MM.1S (cell line): ENCODE measurements around the gene TNRC6C.

Experiments used
- DNase-seq: peaks from one replicate; pipeline ENCODE4 v3.0.0-alpha.2; 2015
- H2AFZ ChIP-seq: fragments of 300-600 bp; sonication (generic); 2 replicates; pipeline ENCODE4 v1.6.0; 2016; ENCODE audit warnings: antibody characterized with exemption, low read length
- H3F3A ChIP-seq: fragments of 300-600 bp; sonication (generic); 2 replicates; pipeline ENCODE4 v1.6.1; 2016; ENCODE audit warnings: mild to moderate bottlenecking, antibody characterized with exemption, low read length, moderate library complexity, mixed read lengths; ENCODE audit not compliant: insufficient read depth
- H3K27ac ChIP-seq: fragments of 300-600 bp; sonication (generic); 2 replicates; pipeline ENCODE4 v1.5.1; 2016; ENCODE audit warnings: mild to moderate bottlenecking, low read length
- H3K27me3 ChIP-seq: fragments of 300-600 bp; sonication (generic); replicated peaks from 2 replicates; pipeline ENCODE4 v1.6.0; 2016; ENCODE audit warnings: low read length; ENCODE audit not compliant: insufficient read depth
- H3K36me3 ChIP-seq: fragments of 300-600 bp; sonication (generic); replicated peaks from 2 replicates; pipeline ENCODE4 v1.6.1; 2016; ENCODE audit warnings: mild to moderate bottlenecking, low read length, mixed read lengths; ENCODE audit not compliant: insufficient read depth
- H3K4me1 ChIP-seq: fragments of 300-600 bp; sonication (generic); 2 replicates; pipeline ENCODE4 v1.6.1; 2016; ENCODE audit warnings: low read length, mixed read lengths
- H3K4me2 ChIP-seq: fragments of 300-600 bp; sonication (generic); 2 replicates; pipeline ENCODE4 v1.6.0; 2016; ENCODE audit warnings: low read depth, low read length
- H3K4me3 ChIP-seq: fragments of 300-600 bp; sonication (generic); 2 replicates; pipeline ENCODE4 v1.5.1; 2016; ENCODE audit warnings: low read length, mixed read lengths
- H3K79me2 ChIP-seq: fragments of 300-600 bp; sonication (generic); 2 replicates; pipeline ENCODE4 v1.6.1; 2016; ENCODE audit warnings: mixed run types, low read length, mixed read lengths
- H3K9ac ChIP-seq: fragments of 300-600 bp; sonication (generic); 2 replicates; pipeline ENCODE4 v1.6.1; 2016; ENCODE audit warnings: low read length, mixed read lengths
- H3K9me2 ChIP-seq: fragments of 300-600 bp; sonication (generic); replicated peaks from 2 replicates; pipeline ENCODE4 v1.6.1; 2016; ENCODE audit warnings: mild to moderate bottlenecking, low read length, mixed read lengths; ENCODE audit not compliant: insufficient read depth
- H3K9me3 ChIP-seq: fragments of 300-600 bp; sonication (generic); replicated peaks from 2 replicates; pipeline ENCODE4 v1.6.1; 2016; ENCODE audit warnings: mild to moderate bottlenecking, low read length, mixed read lengths; ENCODE audit not compliant: insufficient read depth
- H4K20me1 ChIP-seq: fragments of 300-600 bp; sonication (generic); 2 replicates; pipeline ENCODE4 v1.6.1; 2016; ENCODE audit warnings: mild to moderate bottlenecking, low read length, moderate library complexity, mixed read lengths; ENCODE audit not compliant: insufficient read depth
- CTCF ChIP-seq: fragments of 300-600 bp; sonication (generic); IDR thresholded peaks from 2 replicates; pipeline ENCODE4 v1.5.1; 2016; ENCODE audit warnings: antibody characterized with exemption, low read length, mixed read lengths
- EZH2 ChIP-seq: fragments of 300-600 bp; sonication (generic); optimal IDR thresholded peaks from 2 replicates; pipeline ENCODE3; 2017; ENCODE audit warnings: low read depth, mild to moderate bottlenecking, antibody characterized with exemption, low read length, mixed read lengths
- EZH2phosphoT487 ChIP-seq: fragments of 300-600 bp; sonication (generic); IDR thresholded peaks from 2 replicates; pipeline ENCODE4 v1.6.1; 2018; ENCODE audit warnings: antibody characterized with exemption, low read length

Gene TNRC6C

GRCh38 chr17:77995146-77995852 lies 36.8 kb downstream of the TNRC6C start:
- no peak for TF ChIP-seq EZH2phosphoT487
- no peak for TF ChIP-seq EZH2
- TF ChIP-seq CTCF, result no peak
- no peaks in the 10 kb centered on the region for H3K4me1 ChIP-seq
- H3K9ac ChIP-seq, result no peak overlapping the region
- H4K20me1 ChIP-seq, result no peaks in the 10 kb centered on the region
- no peaks in the 10 kb centered on the region for H3K27me3 ChIP-seq
- H3K79me2 ChIP-seq, result peaks cover 10% of the 10 kb centered on the region; the same call in 1 of the 2 replicates
- no peaks in the 10 kb centered on the region for H3K9me3 ChIP-seq
- H2AFZ ChIP-seq, result no peak overlapping the region
- H3K36me3 ChIP-seq, result no peaks in the 10 kb centered on the region
- H3K4me2 ChIP-seq, result no peak overlapping the region
- no peak for DNase-seq
- H3F3A ChIP-seq, result no peaks in the 10 kb centered on the region
- no peaks in the 10 kb centered on the region for H3K9me2 ChIP-seq
- no peak overlapping the region for H3K4me3 ChIP-seq
- no peak overlapping the region for H3K27ac ChIP-seq

- Histone ChIP-seq H3K4me1 (no peaks in the 10 kb centered on the region), H3K27ac (no peak overlapping the region), H3K4me2 (no peak overlapping the region), H3K9me2 (no peaks in the 10 kb centered on the region), H4K20me1 (no peaks in the 10 kb centered on the region), H3K79me2 (peaks cover 10% of the 10 kb centered on the region; the same call in 1 of the 2 replicates), H3K27me3 (no peaks in the 10 kb centered on the region), H2AFZ (no peak overlapping the region), H3K36me3 (no peaks in the 10 kb centered on the region), H3K4me3 (no peak overlapping the region), H3F3A (no peaks in the 10 kb centered on the region), H3K9ac (no peak overlapping the region), H3K9me3 (no peaks in the 10 kb centered on the region)
- no peak for DNase-seq
- TF ChIP-seq EZH2phosphoT487 (no peak), CTCF (no peak), EZH2 (no peak)
Measured at GRCh38 chr17:77996256-77996655, 37.8 kb downstream of the TNRC6C start.

GRCh38 chr17:77999413-78000173 lies 41.1 kb downstream of the TNRC6C start:
- DNase-seq, result no peak
- TF ChIP-seq EZH2 (no peak), EZH2phosphoT487 (no peak), CTCF (no peak)
- no peaks in the 10 kb centered on the region for H4K20me1 ChIP-seq
- H3K9ac ChIP-seq, result no peak overlapping the region
- no peak overlapping the region for H3K4me3 ChIP-seq
- no peaks in the 10 kb centered on the region for H3K9me2 ChIP-seq
- no peaks in the 10 kb centered on the region for H3K9me3 ChIP-seq
- no peak overlapping the region for H3K27ac ChIP-seq
- no peaks in the 10 kb centered on the region for H3K4me1 ChIP-seq
- H3K36me3 ChIP-seq, result no peaks in the 10 kb centered on the region
- no peaks in the 10 kb centered on the region for H3K27me3 ChIP-seq
- no peaks in the 10 kb centered on the region for H3F3A ChIP-seq
- no peak overlapping the region for H3K4me2 ChIP-seq
- H3K79me2 ChIP-seq, result peaks cover 10% of the 10 kb centered on the region; the same call in 1 of the 2 replicates
- H2AFZ ChIP-seq, result no peak overlapping the region
